Testis (tissue), 2 donors: ENCODE measurements around the gene TRABD2B.

Source experiments
- CTCF ChIP-seq, 3 experiments: fragments of 450-650 bp in 2 of 3; fragments of 200-600 bp in 1 of 3; sonication (generic) in 1 of 3; IDR thresholded peaks; one replicate each; pipeline ENCODE4 v1.5.1; 2016 to 2019; ENCODE audit warnings: antibody characterized with exemption in 3 of 3, mild to moderate bottlenecking in 2 of 3, moderate library complexity in 1 of 3
- POLR2A ChIP-seq: fragments of 450-650 bp; IDR thresholded peaks from one replicate; pipeline ENCODE4 v1.6.1; 2017; ENCODE audit warnings: antibody characterized with exemption, mild to moderate bottlenecking, moderate library complexity

- TF ChIP-seq CTCF (IDR thresholded peaks at IDR 0.05) (no peak), POLR2A (no peak)
Measured at GRCh38 chr1:47824716-47825115, 172.5 kb downstream of the TRABD2B start.
